ENCODE data around the gene PTPRM. TPM values are rescaled to one million over a fixed set of nuclear protein-coding genes. Genes with fewer than 3 reads are reported as not detected.

PTPRM gene
- total RNA-seq, 1 experiment from 2014 or later, result 6.2 TPM

DNA sequence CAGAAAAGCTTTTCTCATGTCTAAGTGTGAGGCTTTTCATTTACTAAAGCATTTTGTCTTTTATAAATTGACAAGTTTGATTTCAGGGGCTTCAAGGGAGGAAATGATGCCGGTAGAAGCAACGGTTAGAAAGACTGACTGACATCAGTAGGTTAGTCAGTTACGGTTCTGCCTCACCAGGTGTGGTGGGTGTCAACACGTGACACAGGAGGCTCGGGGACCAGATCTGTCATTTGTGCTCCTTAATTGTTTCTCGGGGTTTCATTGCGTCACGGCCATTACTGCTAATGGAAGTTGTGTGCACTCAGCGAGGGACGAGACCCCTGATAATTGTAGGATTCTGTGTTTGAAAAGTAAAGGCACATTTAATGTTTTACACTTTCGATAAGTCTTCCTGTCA, 18.9 kb upstream of the PTPRM start:
- H3K56ac ChIP-seq (ENCODE audit: insufficient read length, low read depth, low read length), result no peak overlapping the region
- Mint-ChIP-seq H3K9me3 (no peaks in the 10 kb centered on the region), H3K27me3 (ENCODE audit: low read depth) (no peaks in the 10 kb centered on the region), H3K36me3 (ENCODE audit: insufficient read depth in 1 of 3, low read depth in 3 of 3) (no peaks in the 10 kb centered on the region), H3K4me3 (no peak overlapping the region), H3K27ac (0 out of 7 replicates have a peak overlapping the region, but pooled peaks of 1 of the 3 experiments have one; percentile 53), H3K4me1 (no peaks in the 10 kb centered on the region)
- H3K79me2 ChIP-seq (ENCODE audit: insufficient read depth, low read length), result no peaks in the 10 kb centered on the region
- no peak overlapping the region for H4K8ac ChIP-seq (replicated peaks; ENCODE audit: insufficient read length, low read depth, low read length)
- H3K9me3 ChIP-seq (ENCODE audit: control insufficient read depth, low read depth, low read length), result no peaks in the 10 kb centered on the region
- no peak overlapping the region for H3K27ac ChIP-seq (ENCODE audit: insufficient read length, low read depth, low read length)
- H2BK5ac ChIP-seq (ENCODE audit: insufficient read length, low read length), result no peak overlapping the region
- H3K14ac ChIP-seq (ENCODE audit: insufficient read depth, low read length), result no peak overlapping the region
- H2AK5ac ChIP-seq (ENCODE audit: insufficient read length, low read length), result no peak overlapping the region
- no peak overlapping the region for H3K4me2 ChIP-seq (ENCODE audit: insufficient read depth, insufficient read length, low read length)
- H2AFZ ChIP-seq (ENCODE audit: low read length), result no peak overlapping the region
- TF ChIP-seq, protein P1, sequence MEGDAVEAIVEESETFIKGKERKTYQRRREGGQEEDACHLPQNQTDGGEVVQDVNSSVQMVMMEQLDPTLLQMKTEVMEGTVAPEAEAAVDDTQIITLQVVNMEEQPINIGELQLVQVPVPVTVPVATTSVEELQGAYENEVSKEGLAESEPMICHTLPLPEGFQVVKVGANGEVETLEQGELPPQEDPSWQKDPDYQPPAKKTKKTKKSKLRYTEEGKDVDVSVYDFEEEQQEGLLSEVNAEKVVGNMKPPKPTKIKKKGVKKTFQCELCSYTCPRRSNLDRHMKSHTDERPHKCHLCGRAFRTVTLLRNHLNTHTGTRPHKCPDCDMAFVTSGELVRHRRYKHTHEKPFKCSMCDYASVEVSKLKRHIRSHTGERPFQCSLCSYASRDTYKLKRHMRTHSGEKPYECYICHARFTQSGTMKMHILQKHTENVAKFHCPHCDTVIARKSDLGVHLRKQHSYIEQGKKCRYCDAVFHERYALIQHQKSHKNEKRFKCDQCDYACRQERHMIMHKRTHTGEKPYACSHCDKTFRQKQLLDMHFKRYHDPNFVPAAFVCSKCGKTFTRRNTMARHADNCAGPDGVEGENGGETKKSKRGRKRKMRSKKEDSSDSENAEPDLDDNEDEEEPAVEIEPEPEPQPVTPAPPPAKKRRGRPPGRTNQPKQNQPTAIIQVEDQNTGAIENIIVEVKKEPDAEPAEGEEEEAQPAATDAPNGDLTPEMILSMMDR (conservative IDR thresholded peaks at IDR 0.05), result no peak
- no peak overlapping the region for H3K4ac ChIP-seq (ENCODE audit: low read depth, low read length)
- no peak overlapping the region for H2BK20ac ChIP-seq (ENCODE audit: low read depth, low read length, poor library complexity, severe bottlenecking)
- no peak overlapping the region for H2BK15ac ChIP-seq (ENCODE audit: low read depth, low read length)
- no peak overlapping the region for H3K9ac ChIP-seq (ENCODE audit: extremely low read depth, insufficient read length, low read length)
- no peak overlapping the region for H4K5ac ChIP-seq (ENCODE audit: insufficient read length, low read depth, low read length)
- H4K91ac ChIP-seq (ENCODE audit: insufficient read length, low read depth, low read length), result no peak overlapping the region
- no peaks in the 10 kb centered on the region for H4K20me1 ChIP-seq (ENCODE audit: control insufficient read depth, insufficient read depth, insufficient read length)
- no peak for DNase-seq
- H3K18ac ChIP-seq (ENCODE audit: insufficient read length, low read depth, low read length), result no peak overlapping the region
- no peaks in the 10 kb centered on the region for H3K23me2 ChIP-seq (ENCODE audit: insufficient read length, low read depth, low read length, poor library complexity, severe bottlenecking)
- no peak overlapping the region for H2BK12ac ChIP-seq (ENCODE audit: insufficient read length, low read depth, low read length)
- no peak overlapping the region for H3K23ac ChIP-seq (ENCODE audit: insufficient read length, low read depth, low read length)
- H3T11ph ChIP-seq (ENCODE audit: low read length), result no peak overlapping the region
- WGBS (ENCODE audit: extremely low coverage, insufficient read length, low lambda C conversion rate), result no CpG with 5 or more reads among the region's 11 CpGs
- H2BK120ac ChIP-seq (ENCODE audit: low read depth, low read length, poor library complexity, severe bottlenecking), result no peak overlapping the region
- H3K27me3 ChIP-seq (ENCODE audit: insufficient read depth, low read length), result no peaks in the 10 kb centered on the region
- H3K4me1 ChIP-seq (ENCODE audit: insufficient read depth, low read length), result no peaks in the 10 kb centered on the region
- H3K79me1 ChIP-seq (ENCODE audit: insufficient read depth, low read depth, low read length, poor library complexity, severe bottlenecking), result no peaks in the 10 kb centered on the region
